GM20000 (cell line): Measurements from ENCODE around the gene CCDC78.

Experiments
- DNase-seq: peaks from one replicate; pipeline ENCODE4 v3.0.0; 2012; ENCODE audit warnings: low spot score
- CTCF ChIP-seq: IDR thresholded peaks from 2 replicates; pipeline ENCODE4 v1.5.1; 2012; ENCODE audit warnings: mild to moderate bottlenecking, control low read depth; ENCODE audit errors: extremely low read depth, missing control alignments

Gene CCDC78

GRCh38 chr16:764184-764750 lies 38.0 kb upstream of the CCDC78 start:
- no peak for TF ChIP-seq CTCF
- no peak for DNase-seq

- TF ChIP-seq CTCF: no peak
- DNase-seq: no peak
Measured at GRCh38 chr16:763369-764183, 37.3 kb upstream of the CCDC78 start.

- no peak for TF ChIP-seq CTCF
- DNase-seq: no peak
Measured at GRCh38 chr16:762595-763268, 36.5 kb upstream of the CCDC78 start.

- no peak for TF ChIP-seq CTCF
- DNase-seq: no peak
Measured at GRCh38 chr16:761625-762513, 35.6 kb upstream of the CCDC78 start.

- no peak for TF ChIP-seq CTCF
- DNase-seq: no peak
Measured at GRCh38 chr16:760545-761343, 34.5 kb upstream of the CCDC78 start, which contains the start of gene MSLN. MSLN (plus strand) TSS chr16:760734; CDS start chr16:762681, 1,947 bp downstream.

GRCh38 chr16:760065-760464 lies 33.8 kb upstream of the CCDC78 start:
- no peak for DNase-seq
- TF ChIP-seq CTCF: no peak
